HCT116 (cell line): Measurements from ENCODE around the gene BIRC6.

Experiments used
- CTCF ChIP-seq, 3 experiments: fragments of 200-600 bp in 1 of 3; sonication (generic) in 1 of 3; IDR thresholded peaks in 2 of 3; conservative IDR thresholded peaks in 1 of 3; 2 replicates each; pipeline ENCODE4 v1.5.1; 2012 to 2017; ENCODE audit warnings: low read depth in 2 of 3, low read length in 2 of 3, antibody characterized with exemption in 1 of 3, borderline replicate concordance in 1 of 3, control low read depth in 1 of 3, mild to moderate bottlenecking in 1 of 3, mixed read lengths in 1 of 3, mixed run types in 1 of 3, moderate library complexity in 1 of 3; ENCODE audit not compliant: insufficient read depth in 1 of 3
- MAX ChIP-seq: IDR thresholded peaks from 2 replicates; pipeline ENCODE4 v1.6.1; 2012
- POLR2A ChIP-seq: IDR thresholded peaks from 2 replicates; pipeline ENCODE4 v1.7.0; 2011; ENCODE audit warnings: borderline replicate concordance; ENCODE audit not compliant: insufficient read depth, insufficient read length; ENCODE audit errors: extremely low read depth
- POLR2AphosphoS5 ChIP-seq: IDR thresholded peaks from 2 replicates; pipeline ENCODE4 v1.6.1; 2011; ENCODE audit warnings: mild to moderate bottlenecking, low read depth, low read length, moderate library complexity
- YY1 ChIP-seq: IDR thresholded peaks from 2 replicates; pipeline ENCODE4 v1.6.1; 2011; ENCODE audit warnings: low read length, low read depth, moderate library complexity, mild to moderate bottlenecking; ENCODE audit not compliant: insufficient replicate concordance; ENCODE audit errors: extremely low read depth
- ZNF274 ChIP-seq: fragments of 200-500 bp; sonication (Bioruptor generic); IDR thresholded peaks from 2 replicates; pipeline ENCODE4 v1.6.1; 2014; ENCODE audit warnings: mild to moderate bottlenecking, low read depth, low read length, inconsistent platforms

GRCh38 chr2:32572737-32573136 lies 215.9 kb downstream of the BIRC6 start:
- no peak for TF ChIP-seq POLR2A
- no peak for TF ChIP-seq MAX
- no peak for TF ChIP-seq YY1
- no peak for TF ChIP-seq ZNF274
- no peak for TF ChIP-seq POLR2AphosphoS5
- no peak for TF ChIP-seq CTCF (IDR thresholded peaks at IDR 0.05 in 2 of 3, conservative IDR thresholded peaks at IDR 0.05 in 1 of 3; ENCODE audit: borderline replicate concordance in 1 of 3, insufficient read depth in 1 of 3, low read depth in 2 of 3, low read length in 2 of 3)
